GM18517 (cell line): ENCODE measurements around the gene COX20.

Source experiments
- ATAC-seq: cut with Tn5 transposase; IDR thresholded peaks from one replicate; pipeline ENCODE4 v1.9.1; 2021; ENCODE audit warnings: mild to moderate bottlenecking, moderate library complexity; ENCODE audit not compliant: unreplicated experiment

The COX20 gene

DNA sequence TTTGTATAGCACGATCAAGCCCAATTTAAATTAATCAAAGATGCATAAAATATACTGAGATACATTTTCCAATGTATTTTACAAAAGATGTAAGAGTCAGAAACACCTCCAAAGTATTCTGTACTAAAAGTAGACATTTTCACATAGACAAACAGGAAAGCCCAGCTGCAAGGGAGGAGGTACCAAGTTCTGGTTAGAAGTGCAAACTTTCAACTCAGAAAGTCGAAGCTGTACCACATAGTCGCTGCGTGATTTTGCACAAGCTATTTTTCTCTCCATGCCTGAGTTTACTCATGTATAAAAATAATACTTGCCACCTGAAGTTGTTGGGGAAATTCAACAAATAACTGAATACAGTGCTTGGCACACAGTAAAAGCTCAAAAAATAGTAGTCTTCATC lies 34.5 kb downstream of the COX20 start:
- ATAC-seq, result no peak

DNA sequence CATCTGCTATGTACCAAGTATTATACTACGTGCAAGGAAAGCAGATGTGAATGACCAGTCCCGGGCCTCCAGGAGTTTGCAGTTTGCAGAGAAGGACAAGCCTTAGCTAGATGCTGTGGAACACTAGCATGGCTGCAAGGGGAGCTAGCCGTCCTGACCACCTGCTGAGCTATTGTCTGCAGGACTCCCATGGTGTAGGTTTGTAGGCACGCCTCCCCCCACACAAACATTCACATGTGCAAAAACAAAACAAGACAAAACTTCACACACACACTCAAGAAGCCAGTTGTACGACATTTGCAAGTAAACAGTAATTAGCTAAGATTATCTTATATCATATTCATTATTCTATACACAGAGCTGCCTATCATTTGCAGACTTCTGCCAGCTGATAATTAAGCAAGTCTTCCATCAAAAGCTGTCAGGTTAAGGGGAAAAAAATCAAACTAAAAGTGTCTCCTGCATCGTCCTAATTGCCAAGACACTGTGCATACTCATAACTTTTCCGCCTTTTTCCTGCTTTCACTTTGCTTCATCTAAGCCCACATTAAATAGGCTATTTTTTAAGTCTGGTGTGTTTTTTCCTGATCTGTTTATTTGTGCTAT lies 39.6 kb downstream of the COX20 start:
- ATAC-seq, result no peak

DNA sequence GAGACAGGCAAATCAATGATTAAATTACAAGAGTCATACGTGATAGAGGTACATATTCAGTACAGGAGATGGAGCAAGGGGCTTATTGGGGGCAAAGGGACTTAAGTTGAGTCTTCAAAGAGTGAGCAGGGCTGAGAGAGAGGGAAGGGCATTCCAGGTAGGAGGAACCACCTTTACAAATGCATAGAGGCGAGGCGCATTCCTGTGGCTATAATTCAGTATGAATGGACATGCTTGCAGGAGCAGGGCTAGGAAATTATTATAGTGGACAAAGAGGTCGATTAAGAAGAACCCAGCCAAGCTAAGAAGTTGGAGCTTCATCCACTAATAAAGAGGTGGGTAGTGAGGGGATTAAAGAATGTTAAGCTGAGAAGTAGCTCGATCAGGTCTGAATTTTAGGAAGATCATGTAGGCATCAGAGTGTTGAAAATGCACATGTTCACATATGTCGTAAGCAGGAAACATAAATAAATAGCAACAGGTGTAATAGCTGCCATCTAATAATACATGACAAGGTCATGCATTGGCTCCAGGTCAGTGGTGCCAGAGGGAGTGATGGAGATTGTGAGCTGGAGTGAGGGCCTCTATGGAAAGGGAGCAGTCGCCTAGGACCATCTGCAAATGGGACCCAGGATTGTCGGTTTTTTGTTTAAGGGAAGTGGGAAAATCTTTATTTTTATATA lies 40.9 kb downstream of the COX20 start:
- no peak for ATAC-seq

DNA sequence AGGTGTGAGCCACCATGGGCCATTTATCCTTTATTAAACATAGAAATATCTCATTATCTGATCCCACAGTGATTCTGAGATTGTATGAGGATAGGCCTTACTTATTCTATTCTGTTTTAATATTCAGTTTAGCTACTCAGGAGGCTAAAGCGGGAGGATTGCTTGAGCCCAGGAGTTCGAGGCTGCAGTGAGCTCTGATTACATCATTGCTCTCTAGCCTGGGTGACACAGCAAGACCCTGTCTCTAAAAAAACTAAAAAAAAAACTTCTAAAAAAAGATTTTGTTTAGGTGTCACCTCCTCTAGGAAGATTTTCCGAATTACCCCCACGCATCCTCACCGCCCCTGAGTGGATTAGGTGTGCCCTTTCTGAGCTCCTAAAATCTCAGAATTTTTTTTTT lies 43.2 kb downstream of the COX20 start:
- no peak for ATAC-seq

DNA sequence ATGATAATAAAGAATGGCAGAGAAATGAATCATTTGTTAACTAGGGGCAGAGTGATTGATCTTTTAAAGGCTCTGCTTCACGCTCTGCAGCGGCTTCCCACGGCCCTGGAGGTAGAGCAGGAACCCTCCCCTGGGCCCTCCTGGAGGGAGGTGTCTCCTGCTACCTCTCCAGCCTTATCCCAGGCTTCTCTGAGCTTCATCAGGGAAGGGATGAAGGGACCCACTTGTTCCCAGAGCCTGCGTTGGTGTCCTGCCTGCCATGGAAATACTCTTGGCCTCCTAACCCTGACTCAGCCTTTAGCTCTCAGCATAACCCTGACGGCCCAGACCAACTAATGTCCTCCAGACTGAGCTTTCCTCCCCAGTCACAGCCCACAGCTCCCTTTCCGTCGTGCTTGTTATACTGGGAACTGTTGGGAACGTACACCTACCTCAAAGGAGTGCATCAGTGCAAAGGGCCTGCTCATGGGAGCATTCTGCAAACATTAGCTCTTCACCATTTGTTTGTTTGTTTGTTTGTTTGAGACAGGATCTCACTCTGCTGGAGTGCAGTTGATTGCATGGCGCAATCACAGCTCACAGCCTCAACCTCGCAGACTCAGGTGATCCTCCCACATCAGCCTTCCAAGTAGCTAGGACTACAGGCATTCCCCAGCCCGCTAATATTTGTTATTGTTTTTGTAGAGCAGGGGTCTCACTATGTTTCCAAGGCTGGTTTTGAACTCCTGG lies 46.3 kb downstream of the COX20 start:
- no peak for ATAC-seq

DNA sequence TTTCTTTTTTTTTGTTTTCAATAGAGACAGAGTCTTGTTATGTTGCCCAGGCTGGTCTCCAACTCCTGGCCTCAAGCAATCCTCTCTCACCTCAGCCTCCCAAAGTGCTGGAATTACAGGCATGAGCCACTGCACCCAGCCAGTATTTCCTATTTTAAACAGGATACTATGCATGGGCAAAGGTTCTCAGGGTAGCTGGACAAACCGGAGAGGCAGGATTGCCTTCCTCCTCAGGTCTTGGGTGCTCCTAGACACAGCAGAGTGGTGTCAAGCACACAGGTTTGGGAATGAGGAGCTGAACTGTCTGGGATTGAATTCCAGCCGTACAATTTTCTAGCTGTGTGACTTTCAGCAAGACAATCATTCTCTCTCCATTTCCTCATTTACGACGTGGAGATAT lies 51.8 kb downstream of the COX20 start:
- no peak for ATAC-seq

DNA sequence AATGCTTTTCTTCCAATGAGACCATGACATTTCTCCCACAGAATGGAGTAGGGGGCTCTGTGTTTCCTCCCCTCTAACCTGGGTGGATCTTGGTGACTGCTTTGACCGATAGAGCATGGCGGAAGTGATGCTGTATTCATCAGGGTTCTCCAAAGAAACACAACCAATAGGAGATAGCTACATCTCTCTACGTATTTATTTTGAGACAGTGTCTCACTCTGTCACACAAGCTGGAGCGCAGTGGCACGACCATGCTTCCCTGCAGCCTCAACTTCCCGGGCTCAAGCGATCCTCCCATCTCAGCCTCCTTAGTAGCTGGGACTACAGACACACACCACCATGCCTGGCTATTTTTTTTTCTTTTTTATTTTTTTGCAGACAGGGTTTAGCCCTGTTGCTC lies 58.4 kb downstream of the COX20 start:
- no peak for ATAC-seq
